K562 (cell line): Measurements from ENCODE around the gene NUP50. TPM values are rescaled to one million over a fixed set of nuclear protein-coding genes. Genes with fewer than 3 reads are reported as not detected.

Experiments used
- GABPA ChIP-seq: fragments of 200-800 bp; sonication (Bioruptor generic); conservative IDR thresholded peaks from 2 replicates; pipeline ENCODE4 v1.6.1; 2016; ENCODE audit warnings: low read depth, missing genetic modification characterization, missing compliant biosample characterization
- MCM2 ChIP-seq: fragments of 450-650 bp; IDR thresholded peaks from 2 replicates; pipeline ENCODE4 v1.6.1; 2017; ENCODE audit warnings: low read depth, mild to moderate bottlenecking
- RB1 ChIP-seq: fragments of 450-650 bp; IDR thresholded peaks from 2 replicates; pipeline ENCODE4 v1.6.1; 2017; ENCODE audit warnings: low read depth, mild to moderate bottlenecking
- RREB1 ChIP-seq: fragments of 250-450 bp; sonication (Bioruptor Pico); IDR thresholded peaks from 2 replicates; pipeline ENCODE4 v1.4.0; 2020
- SP1 ChIP-seq: sonication (generic); formaldehyde crosslinking; IDR thresholded peaks from 2 replicates; pipeline ENCODE4 v1.8.1; 2022; ENCODE audit warnings: mild to moderate bottlenecking, missing genetic modification reagents
- TAF7 ChIP-seq: fragments of 450-650 bp; IDR thresholded peaks from 2 replicates; pipeline ENCODE4 v1.6.1; 2016; ENCODE audit warnings: missing genetic modification characterization, missing compliant biosample characterization
- TEAD2 ChIP-seq: fragments of 450-650 bp; IDR thresholded peaks from 2 replicates; pipeline ENCODE4 v1.6.1; 2016; ENCODE audit warnings: missing genetic modification characterization, control low read depth, missing compliant biosample characterization
- WHSC1 ChIP-seq: IDR thresholded peaks from one replicate; pipeline ENCODE4 v1.6.1; 2012; ENCODE audit warnings: low read length, control low read depth, inconsistent platforms
- ZBTB40 ChIP-seq, 2 experiments: fragments of 450-650 bp in 1 of 2; sonication (generic) in 1 of 2; formaldehyde crosslinking in 1 of 2; IDR thresholded peaks; 2 replicates each; pipeline versions ENCODE4 v1.7.1 to v1.9.0; 2016 to 2022; ENCODE audit warnings: inconsistent platforms in 1 of 2, mild to moderate bottlenecking in 1 of 2, missing genetic modification reagents in 1 of 2
- ZNF41 ChIP-seq: fragments of 250-450 bp; sonication (Bioruptor Pico); conservative IDR thresholded peaks from 2 replicates; pipeline ENCODE4 v1.4.0; 2020; ENCODE audit warnings: mild to moderate bottlenecking
- ZNF780A ChIP-seq: fragments of 250-450 bp; sonication (Bioruptor Pico); IDR thresholded peaks from 2 replicates; pipeline ENCODE4 v1.5.0; 2021; ENCODE audit warnings: mild to moderate bottlenecking
- polyA plus RNA-seq, 8 experiments: library from polyadenylated mRNA; depleted of rRNA in 4 of 8; stranded (reverse) in 5 of 8; unstranded in 3 of 8; fragments of >200 nt; fragmentation: Nextera tagmentation in 2 of 8; fragmentation: Illumina TruSeq in 1 of 8; extraction: Ambion mirVana in 2 of 8; extraction: Trizol in 1 of 8; gene quantifications; 2 replicates each; pipeline versions ENCODE4 v1.2.1 to v1.2.3, GENCODE V29; 2011 to 2014; ENCODE audit warnings: inconsistent platforms in 1 of 8, missing spikeins in 1 of 8
- total RNA-seq, 7 experiments: library from RNA; depleted of rRNA in 6 of 7; stranded (reverse); fragments of >200 nt in 6 of 7; fragmentation: Illumina TruSeq in 2 of 7; extraction: Trizol in 2 of 7; gene quantifications; 2 replicates each; pipeline versions ENCODE4 v1.2.1 to v1.2.3, GENCODE V29; 2011 to 2021; ENCODE audit warnings: low replicate concordance in 1 of 7

NUP50 gene
- total and polyA plus RNA-seq, 9 of the 15 experiments (the other 6 are each of a cell fraction or from before 2014, with no cell fraction given) = 23.8 to 83.7 (median 55.3) TPM

GRCh38 chr22:45164270-45165088 lies 754 bp downstream of the NUP50 start (continued):
- TF ChIP-seq GABPA (tag) (peak; percentile 13; the same call in 1 of the 2 replicates), MCM2 (no peak), ZNF41 (CRISPR knock-in tag) (no peak), ZBTB40 (IDR thresholded peaks at IDR 0.05) (no peak), ZBTB40 (CRISPR knock-in tag; IDR thresholded peaks at IDR 0.05) (no peak), RREB1 (CRISPR knock-in tag) (no peak), RB1 (0 out of 2 replicates have a peak, but pooled peaks have one; percentile 16), TEAD2 (tag) (no peak), ZNF780A (CRISPR knock-in tag) (no peak), TAF7 (tag) (no peak), SP1 (CRISPR knock-in tag) (no peak), WHSC1 (no peak)
